Adipose tissue (tissue), 3 donors: ENCODE data around the gene PLCD1. TPM values are rescaled to one million over a fixed set of nuclear protein-coding genes. Genes with fewer than 3 reads are reported as not detected.
"Not testable (repeated sequence)": the region's sequence is repeated elsewhere in the genome, so short reads cannot be mapped to it uniquely, and the experiment has no call there.

Source experiments
- H3K27ac ChIP-seq: one replicate; pipeline ENCODE4 v1.5.1; 2013; ENCODE audit warnings: low read depth, low read length
- WGBS, 3 donors: extraction: QIAGEN DNeasy Blood & Tissue Kit; methylation state at CpG; one replicate each; pipeline ENCODE4 v1.1.7; 2013; 5-methylcytosine and 5-hydroxymethylcytosine counted together
- polyA plus RNA-seq, 3 donors: library from polyadenylated mRNA; stranded (reverse); fragments of 200-250 nt; gene quantifications; one replicate each; pipeline ENCODE4 v1.2.3, GENCODE V29; 2013
- donor health status: healthy with polysubstance abuse.
- donor health status: Bipolar disorder and iron deficiency.
- donor health status: healthy.

The PLCD1 gene
- polyA plus RNA-seq, 3 donors, result 8.3 to 22.5 (median 12.0) TPM

GRCh38 chr3:37980462-37981347 lies 48.7 kb downstream of the PLCD1 start:
- 80 to 91% (median 83%) methylated on average over 14 of the region's 14 CpGs for WGBS, 3 donors
- no peak overlapping the region for H3K27ac ChIP-seq

- 65 to 95% (median 70%) methylated on average over 8 of the region's 8 CpGs for WGBS, 3 donors
- H3K27ac ChIP-seq, result no peak overlapping the region
These were observed 49.6 kb downstream of the PLCD1 start for GRCh38 chr3:37979541-37980461.

- H3K27ac ChIP-seq, result no peak overlapping the region
- WGBS, 3 donors, result 51 to 67% (median 61%) methylated on average over 9 of the region's 9 CpGs
These were observed 55.0 kb downstream of the PLCD1 start for GRCh38 chr3:37974121-37975083.

GRCh38 chr3:37973246-37974054 lies 56.0 kb downstream of the PLCD1 start:
- no peak overlapping the region for H3K27ac ChIP-seq

GRCh38 chr3:37972056-37972455 lies 57.4 kb downstream of the PLCD1 start:
- 88 to 96% (median 95%) methylated on average over 8 of the region's 8 CpGs for WGBS, 3 donors
- H3K27ac ChIP-seq, result not testable (repeated sequence)

More at GRCh38 chr3:37973246-37974054, 56.0 kb downstream of the PLCD1 start:
- WGBS, 3 donors, result 83 to 90% (median 84%) methylated on average over 12 of the region's 12 CpGs

GRCh38 chr3:37971467-37971866 lies 58.0 kb downstream of the PLCD1 start:
- H3K27ac ChIP-seq, result no peak overlapping the region

- 81 to 96% (median 93%) methylated on average over 5 of the region's 5 CpGs for WGBS, 3 donors
- H3K27ac ChIP-seq, result no peak overlapping the region
These were observed 58.6 kb downstream of the PLCD1 start for GRCh38 chr3:37970802-37971201.

GRCh38 chr3:37969596-37970100 lies 59.8 kb downstream of the PLCD1 start:
- WGBS, 3 donors, result 52 to 82% (median 55%) methylated on average over 7 of the region's 7 CpGs
- no peak overlapping the region for H3K27ac ChIP-seq

- 64 to 82% (median 69%) methylated on average over 15 of the region's 15 CpGs for WGBS, 3 donors
- H3K27ac ChIP-seq, result no peak overlapping the region
These were observed 60.4 kb downstream of the PLCD1 start for GRCh38 chr3:37968813-37969595.

- 77 to 86% (median 79%) methylated on average over 9 of the region's 9 CpGs for WGBS, 3 donors
- H3K27ac ChIP-seq, result no peak overlapping the region
These were observed 61.2 kb downstream of the PLCD1 start for GRCh38 chr3:37968199-37968598.

- no peak overlapping the region for H3K27ac ChIP-seq
- 50 to 59% (median 54%) methylated on average over 7 of the region's 7 CpGs for WGBS, 3 donors
These were observed 62.1 kb downstream of the PLCD1 start for GRCh38 chr3:37967260-37967881.

GRCh38 chr3:37964716-37965115 lies 64.7 kb downstream of the PLCD1 start:
- no peak overlapping the region for H3K27ac ChIP-seq
- 33 to 96% (median 87%) methylated on average over 1 of the region's 1 CpG for WGBS, 3 donors

- H3K27ac ChIP-seq, result no peak overlapping the region
- WGBS, 3 donors, result 40 to 97% (median 91%) methylated on average over 3 of the region's 3 CpGs
These were observed 65.3 kb downstream of the PLCD1 start for GRCh38 chr3:37964146-37964545.

GRCh38 chr3:37963635-37964034 lies 65.8 kb downstream of the PLCD1 start:
- no peak overlapping the region for H3K27ac ChIP-seq
- WGBS, 3 donors, result 59 to 90% (median 83%) methylated on average over 3 of the region's 3 CpGs

- WGBS, 3 donors, result 62 to 73% (median 66%) methylated on average over 5 of the region's 5 CpGs
- H3K27ac ChIP-seq, result no peak overlapping the region
These were observed 66.4 kb downstream of the PLCD1 start for GRCh38 chr3:37963016-37963415.
